Measurements from ENCODE around the gene NEK6. TPM values are rescaled to one million over a fixed set of nuclear protein-coding genes. Genes with fewer than 3 reads are reported as not detected.

NEK6 gene
- total RNA-seq, 1 experiment from 2014 or later: 66.6 TPM

GRCh38 chr9:124333203-124333579, 75.4 kb downstream of the NEK6 start:
- no peaks in the 10 kb centered on the region for H3K27me3 Mint-ChIP-seq (ENCODE audit: insufficient read depth, unreplicated experiment)
- no peak for DNase-seq
- Histone ChIP-seq H3K27me3 (replicated peaks; ENCODE audit: control insufficient read depth, insufficient read depth, low read length) (no peaks in the 10 kb centered on the region), H3K4me1 (no peaks in the 10 kb centered on the region), H3K4me3 (ENCODE audit: low read depth, low read length) (no peak overlapping the region), H3K9me3 (no peaks in the 10 kb centered on the region), H3K36me3 (ENCODE audit: control insufficient read depth, insufficient read depth, low read length) (peaks cover 2% of the 10 kb centered on the region)
- CTCF ChIA-PET: no interaction called here
- H3K36me3 Mint-ChIP-seq (ENCODE audit: insufficient read depth, unreplicated experiment): peaks cover 51% of the 10 kb centered on the region
- intact Hi-C loops (cut with micrococcal nuclease; ENCODE audit: unreplicated experiment): no loop called here
- POLR2A ChIA-PET: no interaction called here
- H3K4me3 Mint-ChIP-seq (ENCODE audit: unreplicated experiment): no peak overlapping the region
- H3K27ac Mint-ChIP-seq (ENCODE audit: unreplicated experiment): no peak overlapping the region
- TF ChIP-seq CTCF (IDR thresholded peaks at IDR 0.05; ENCODE audit: insufficient read depth in 1 of 2, low read depth in 1 of 2, low read length in 1 of 2, severe bottlenecking in 1 of 2, unreplicated experiment in 1 of 2): no peak
- no peaks in the 10 kb centered on the region for H3K4me1 Mint-ChIP-seq (ENCODE audit: low read depth, unreplicated experiment)
- BruUV-seq (replicated peaks): no TSS peak
- no peaks in the 10 kb centered on the region for H3K9me3 Mint-ChIP-seq (ENCODE audit: unreplicated experiment)

GRCh38 chr9:124334568-124335319, 77.0 kb downstream of the NEK6 start:
- ChIA-PET POLR2A (no interaction called here), CTCF (no interaction called here)
- H3K27me3 Mint-ChIP-seq (ENCODE audit: insufficient read depth, unreplicated experiment): no peaks in the 10 kb centered on the region
- H3K36me3 Mint-ChIP-seq (ENCODE audit: insufficient read depth, unreplicated experiment): peaks cover 50% of the 10 kb centered on the region
- no peak for TF ChIP-seq CTCF (IDR thresholded peaks at IDR 0.05; ENCODE audit: insufficient read depth in 1 of 2, low read depth in 1 of 2, low read length in 1 of 2, severe bottlenecking in 1 of 2, unreplicated experiment in 1 of 2)
- no peaks in the 10 kb centered on the region for H3K4me1 Mint-ChIP-seq (ENCODE audit: low read depth, unreplicated experiment)
- Histone ChIP-seq H3K36me3 (ENCODE audit: control insufficient read depth, insufficient read depth, low read length) (peaks cover 2% of the 10 kb centered on the region), H3K27me3 (replicated peaks; ENCODE audit: control insufficient read depth, insufficient read depth, low read length) (no peaks in the 10 kb centered on the region), H3K9me3 (no peaks in the 10 kb centered on the region), H3K4me3 (ENCODE audit: low read depth, low read length) (no peak overlapping the region), H3K4me1 (no peaks in the 10 kb centered on the region)
- no peaks in the 10 kb centered on the region for H3K9me3 Mint-ChIP-seq (ENCODE audit: unreplicated experiment)
- intact Hi-C loops (cut with micrococcal nuclease; ENCODE audit: unreplicated experiment): no loop called here
- no peak for DNase-seq
- BruUV-seq (replicated peaks): no TSS peak
- H3K4me3 Mint-ChIP-seq (ENCODE audit: unreplicated experiment): no peak overlapping the region
- H3K27ac Mint-ChIP-seq (ENCODE audit: unreplicated experiment): no peak overlapping the region

- Histone ChIP-seq H3K9me3 (no peaks in the 10 kb centered on the region), H3K4me1 (no peaks in the 10 kb centered on the region), H3K27me3 (replicated peaks; ENCODE audit: control insufficient read depth, insufficient read depth, low read length) (no peaks in the 10 kb centered on the region), H3K4me3 (ENCODE audit: low read depth, low read length) (no peak overlapping the region), H3K36me3 (ENCODE audit: control insufficient read depth, insufficient read depth, low read length) (peaks cover 2% of the 10 kb centered on the region)
- Mint-ChIP-seq H3K27ac (ENCODE audit: unreplicated experiment) (no peak overlapping the region), H3K36me3 (ENCODE audit: insufficient read depth, unreplicated experiment) (peaks cover 45% of the 10 kb centered on the region), H3K9me3 (ENCODE audit: unreplicated experiment) (no peaks in the 10 kb centered on the region), H3K4me1 (ENCODE audit: low read depth, unreplicated experiment) (no peaks in the 10 kb centered on the region), H3K27me3 (ENCODE audit: insufficient read depth, unreplicated experiment) (no peaks in the 10 kb centered on the region), H3K4me3 (ENCODE audit: unreplicated experiment) (no peak overlapping the region)
- BruUV-seq (replicated peaks): no TSS peak
- ChIA-PET CTCF (no interaction called here), POLR2A (no interaction called here)
- DNase-seq: no peak
- intact Hi-C loops (cut with micrococcal nuclease; ENCODE audit: unreplicated experiment): no loop called here
- no peak for TF ChIP-seq CTCF (IDR thresholded peaks at IDR 0.05; ENCODE audit: insufficient read depth in 1 of 2, low read depth in 1 of 2, low read length in 1 of 2, severe bottlenecking in 1 of 2, unreplicated experiment in 1 of 2)
These were observed 77.6 kb downstream of the NEK6 start for GRCh38 chr9:124335320-124335707.

All from Caco-2 (cell line).